Ectodermal cell (in vitro differentiated cells): ENCODE measurements around the gene ABLIM1.

Experiments used
- H3K27ac ChIP-seq: 2 replicates; pipeline ENCODE4 v1.7.0; 2013; ENCODE audit warnings: mild to moderate bottlenecking, low read depth, low read length; ENCODE audit not compliant: insufficient read depth, poor library complexity, severe bottlenecking
- H3K27me3 ChIP-seq: 2 replicates; pipeline ENCODE4 v1.7.0; 2013; ENCODE audit warnings: mild to moderate bottlenecking, low read length; ENCODE audit not compliant: insufficient read depth, control insufficient read depth, poor library complexity, severe bottlenecking
- H3K36me3 ChIP-seq: one replicate; pipeline ENCODE4 v1.7.0; 2013; ENCODE audit warnings: low read length; ENCODE audit not compliant: control insufficient read depth, insufficient read depth
- H3K4me1 ChIP-seq: one replicate; pipeline ENCODE4 v1.7.0; 2013; ENCODE audit warnings: low read length; ENCODE audit not compliant: control insufficient read depth, insufficient read depth
- H3K4me3 ChIP-seq: 2 replicates; pipeline ENCODE4 v1.7.0; 2013; ENCODE audit warnings: low read depth, low read length, control low read depth; ENCODE audit not compliant: insufficient read depth
- H3K9me3 ChIP-seq: 2 replicates; pipeline ENCODE4 v1.7.0; 2013; ENCODE audit warnings: mild to moderate bottlenecking, low read length, moderate library complexity; ENCODE audit not compliant: control insufficient read depth
- WGBS, 2 experiments: methylation state at CpG; one replicate each; pipeline ENCODE4 v1.1.7; 2013; ENCODE audit warnings: missing lambda C conversion rate in 2 of 2; 5-methylcytosine and 5-hydroxymethylcytosine counted together

ABLIM1 gene

DNA sequence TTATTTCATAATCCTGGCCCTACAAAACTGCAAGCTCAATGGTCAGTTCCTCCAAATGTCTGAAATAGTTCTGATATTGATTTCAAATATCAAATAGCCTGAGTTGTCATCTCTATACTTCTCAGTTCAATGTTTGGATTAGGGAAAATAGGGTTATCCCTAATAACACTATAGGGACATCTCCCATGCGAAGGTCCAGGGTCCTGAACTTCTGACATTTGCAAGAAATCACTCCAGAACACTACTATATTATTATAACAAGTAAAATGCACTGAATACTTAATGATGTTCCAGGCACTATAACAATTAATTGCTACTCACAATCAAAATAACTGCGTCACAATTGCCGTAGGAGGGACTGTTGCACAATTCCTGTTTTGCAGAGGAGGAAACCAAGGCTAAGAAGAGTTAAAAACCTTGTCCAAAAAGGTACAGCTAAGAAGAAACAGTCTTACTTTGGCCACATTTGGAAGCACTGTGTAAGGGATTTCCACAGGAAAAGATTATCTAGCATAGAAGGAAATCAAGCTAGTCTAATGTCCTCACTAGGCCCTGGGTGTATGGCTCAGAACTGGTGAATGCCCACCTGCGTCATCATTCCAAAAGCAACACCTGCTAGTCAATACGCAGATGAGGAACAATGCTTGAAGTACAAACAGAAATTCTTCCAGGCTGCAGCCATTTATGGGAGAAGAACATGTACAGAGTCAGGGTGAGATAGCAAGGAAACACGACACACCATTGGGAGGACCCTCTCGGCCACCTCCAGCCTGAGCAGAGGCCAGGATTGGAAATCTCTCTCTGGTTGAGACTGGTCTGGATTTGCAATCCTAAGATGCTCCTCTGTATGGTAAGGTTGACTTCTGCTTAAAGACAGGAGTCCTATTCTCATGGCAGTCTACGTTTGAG lies 48.3 kb downstream of the ABLIM1 start:
- H3K36me3 ChIP-seq = no peaks in the 10 kb centered on the region
- H3K9me3 ChIP-seq = no peaks in the 10 kb centered on the region
- no peaks in the 10 kb centered on the region for H3K4me1 ChIP-seq
- no peak overlapping the region for H3K4me3 ChIP-seq
- no peaks in the 10 kb centered on the region for H3K27me3 ChIP-seq
- 93 to 95% methylated on average over 7 to 8 of the region's 8 CpGs for WGBS, 2 experiments
- no peak overlapping the region for H3K27ac ChIP-seq

DNA sequence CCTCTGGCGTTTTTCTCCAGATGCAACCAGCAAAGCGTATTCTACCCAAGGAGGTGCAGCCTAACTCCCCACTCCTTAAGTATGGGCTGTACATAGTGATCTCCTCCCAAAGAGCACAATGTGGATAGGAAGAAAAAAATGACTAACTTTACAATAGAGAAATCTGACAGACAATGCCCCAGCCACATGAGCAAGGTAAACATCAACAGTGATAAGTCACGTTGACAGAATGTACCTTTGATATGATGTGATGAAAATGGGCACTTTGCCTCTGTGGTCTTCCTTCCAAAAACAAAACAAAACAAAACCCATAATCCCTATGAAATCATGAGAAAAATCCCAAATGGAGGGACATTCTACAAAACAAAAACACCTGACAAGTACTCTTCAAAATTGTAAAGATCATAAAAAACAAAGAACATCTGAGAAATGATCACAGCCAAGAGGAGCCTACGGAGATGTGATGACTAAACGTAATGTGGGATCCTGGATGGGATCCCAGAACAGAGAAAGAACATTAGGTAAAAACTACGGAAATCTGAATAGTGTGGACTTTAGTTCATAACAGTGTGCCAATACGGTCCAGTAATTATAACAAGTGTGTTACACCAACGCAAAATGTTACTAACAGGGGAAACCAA lies 50.6 kb downstream of the ABLIM1 start:
- Histone ChIP-seq H3K4me3 (no peak overlapping the region), H3K9me3 (no peaks in the 10 kb centered on the region), H3K36me3 (no peaks in the 10 kb centered on the region), H3K27ac (no peak overlapping the region), H3K4me1 (no peaks in the 10 kb centered on the region), H3K27me3 (no peaks in the 10 kb centered on the region)
- WGBS, 2 experiments = 85 to 88% methylated on average over 7 to 8 of the region's 8 CpGs

DNA sequence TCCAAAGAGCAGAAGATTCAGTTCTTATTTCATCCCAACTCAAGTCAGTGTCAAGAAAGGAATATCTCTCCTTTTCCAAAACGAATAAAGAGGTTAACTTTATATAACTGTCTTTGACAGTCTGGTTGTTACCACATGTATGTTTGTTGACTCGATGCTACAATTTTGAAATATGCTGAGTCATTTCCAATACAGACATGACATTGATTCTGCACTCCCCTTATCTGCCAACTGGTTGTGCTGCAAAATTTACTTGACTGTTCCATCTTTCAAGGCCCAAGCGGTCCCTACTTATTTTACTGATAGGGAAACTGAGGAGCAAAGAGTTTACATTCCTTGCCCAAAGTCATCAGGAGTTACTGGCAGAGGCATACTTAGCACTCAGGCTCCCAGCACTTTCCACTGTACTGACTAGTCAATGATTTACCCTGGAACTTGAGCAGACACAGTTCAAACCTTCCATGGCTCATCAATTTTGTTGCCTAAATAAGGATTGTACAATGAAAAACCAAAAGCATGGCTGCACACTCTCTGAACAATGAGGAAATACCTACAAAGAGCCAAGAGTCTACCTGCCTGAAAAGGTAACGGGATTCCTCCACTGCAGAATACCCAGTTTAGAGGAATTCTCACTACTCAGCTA lies 52.8 kb downstream of the ABLIM1 start:
- H3K27ac ChIP-seq = no peak overlapping the region
- WGBS, 2 experiments = 94 to 95% methylated on average over 4 of the region's 4 CpGs
- H3K4me3 ChIP-seq = no peak overlapping the region
- no peaks in the 10 kb centered on the region for H3K27me3 ChIP-seq
- no peaks in the 10 kb centered on the region for H3K9me3 ChIP-seq
- no peaks in the 10 kb centered on the region for H3K36me3 ChIP-seq
- no peaks in the 10 kb centered on the region for H3K4me1 ChIP-seq

DNA sequence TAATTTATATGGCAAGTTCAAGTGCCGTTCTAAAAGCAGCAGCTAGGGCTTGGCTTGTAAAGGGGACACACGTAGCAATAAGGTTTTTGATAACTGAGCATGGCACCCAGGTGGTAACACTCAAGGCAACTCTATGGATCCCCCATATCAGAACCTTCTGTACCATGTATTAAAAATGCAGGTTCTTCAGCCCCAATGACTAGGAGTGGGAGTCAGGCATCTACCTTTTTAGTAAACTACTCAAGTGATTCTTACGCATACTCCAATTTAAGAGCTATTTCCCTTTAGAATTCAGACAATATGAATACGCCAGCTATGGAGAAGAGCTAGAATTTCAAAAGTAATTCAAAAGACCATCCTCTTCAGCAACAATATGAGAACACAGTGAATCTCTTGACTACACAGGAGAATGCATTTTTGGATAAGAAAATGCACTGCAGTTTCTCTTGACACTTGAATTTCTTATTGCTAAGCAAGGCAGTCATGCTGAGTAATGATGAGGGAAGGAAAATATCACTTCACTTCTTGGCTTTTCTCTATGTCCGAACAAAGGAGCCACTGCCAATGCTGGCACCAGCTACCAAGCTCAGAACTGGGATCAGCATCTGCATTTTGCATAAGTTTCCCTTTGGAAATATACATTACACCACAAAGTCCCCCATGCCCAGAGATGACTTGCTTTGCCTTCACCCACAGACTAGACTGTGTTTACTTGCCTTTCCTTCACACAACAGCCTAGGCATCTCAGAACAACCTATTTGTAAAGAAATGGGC lies 53.5 kb downstream of the ABLIM1 start:
- WGBS, 2 experiments = 82 to 88% methylated on average over 5 of the region's 5 CpGs
- no peaks in the 10 kb centered on the region for H3K9me3 ChIP-seq
- no peaks in the 10 kb centered on the region for H3K36me3 ChIP-seq
- H3K4me1 ChIP-seq = no peaks in the 10 kb centered on the region
- H3K27me3 ChIP-seq = no peaks in the 10 kb centered on the region
- no peak overlapping the region for H3K4me3 ChIP-seq
- no peak overlapping the region for H3K27ac ChIP-seq

DNA sequence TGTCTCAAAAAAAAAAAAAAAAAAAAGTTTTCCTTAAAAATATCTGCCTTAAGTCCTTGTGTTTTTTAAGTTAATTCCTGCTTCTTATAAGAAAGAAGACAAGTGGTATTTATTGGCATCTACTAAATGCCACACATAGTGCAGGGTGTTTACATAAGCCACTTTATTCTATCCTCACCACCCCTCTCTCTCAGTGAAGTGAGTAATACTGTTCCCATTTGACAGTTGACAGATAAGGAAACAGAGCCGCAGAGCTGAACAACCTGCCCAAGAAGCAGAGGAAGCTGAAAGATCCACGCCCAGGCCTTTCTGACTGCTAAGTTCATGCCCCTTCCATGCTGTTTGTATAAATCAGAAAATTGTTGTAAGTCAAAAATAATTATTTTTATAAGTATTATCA lies 54.1 kb downstream of the ABLIM1 start:
- 82 to 87% methylated on average over 2 of the region's 2 CpGs for WGBS, 2 experiments
- Histone ChIP-seq H3K27ac (no peak overlapping the region), H3K4me1 (no peaks in the 10 kb centered on the region), H3K27me3 (no peaks in the 10 kb centered on the region), H3K36me3 (no peaks in the 10 kb centered on the region), H3K4me3 (no peak overlapping the region), H3K9me3 (no peaks in the 10 kb centered on the region)

DNA sequence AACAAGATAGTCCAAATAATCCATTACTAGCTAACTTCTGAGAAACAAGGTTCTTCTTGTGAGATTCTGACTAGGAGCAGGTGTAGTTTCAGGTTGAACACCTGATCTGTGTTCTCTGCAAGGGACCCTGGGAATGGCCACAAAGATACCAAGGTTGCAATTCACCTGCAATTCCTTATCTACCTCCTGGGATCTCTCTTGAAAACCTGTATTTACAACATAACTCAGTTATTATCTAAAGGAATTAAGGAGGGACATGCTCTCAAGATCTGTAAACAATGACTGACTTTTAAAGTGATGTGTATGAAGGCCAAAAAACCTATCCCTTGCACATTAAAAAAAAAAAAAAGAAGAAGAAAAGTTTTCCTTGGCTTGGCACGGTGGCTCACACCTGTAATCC lies 54.8 kb downstream of the ABLIM1 start:
- 87 to 88% methylated on average over 1 of the region's 1 CpG for WGBS, 2 experiments
- no peaks in the 10 kb centered on the region for H3K36me3 ChIP-seq
- H3K27ac ChIP-seq = no peak overlapping the region
- H3K27me3 ChIP-seq = no peaks in the 10 kb centered on the region
- no peak overlapping the region for H3K4me3 ChIP-seq
- H3K9me3 ChIP-seq = no peaks in the 10 kb centered on the region
- no peaks in the 10 kb centered on the region for H3K4me1 ChIP-seq

DNA sequence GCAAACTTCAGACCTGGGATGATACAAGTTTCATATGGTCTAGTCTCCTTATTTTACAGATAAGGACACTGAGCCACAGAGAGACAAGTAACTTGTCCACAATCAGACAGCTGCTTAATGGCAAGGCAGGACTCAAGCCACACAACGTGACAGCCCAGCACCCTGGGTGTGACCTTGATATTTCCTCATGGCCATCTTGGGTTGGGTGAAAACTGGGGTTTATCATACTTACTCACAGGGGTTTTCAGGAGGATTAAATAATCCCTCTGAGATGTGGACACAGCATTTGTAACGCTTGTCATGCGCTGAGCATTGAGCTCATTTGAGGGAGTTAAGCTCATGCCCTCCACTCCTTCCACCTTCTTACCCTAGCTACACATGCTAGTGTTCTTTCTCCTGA lies 58.0 kb downstream of the ABLIM1 start:
- Histone ChIP-seq H3K27ac (no peak overlapping the region), H3K36me3 (no peaks in the 10 kb centered on the region), H3K27me3 (no peaks in the 10 kb centered on the region), H3K4me1 (no peaks in the 10 kb centered on the region), H3K4me3 (no peak overlapping the region), H3K9me3 (no peaks in the 10 kb centered on the region)
- 95 to 96% methylated on average over 3 of the region's 3 CpGs for WGBS, 2 experiments

DNA sequence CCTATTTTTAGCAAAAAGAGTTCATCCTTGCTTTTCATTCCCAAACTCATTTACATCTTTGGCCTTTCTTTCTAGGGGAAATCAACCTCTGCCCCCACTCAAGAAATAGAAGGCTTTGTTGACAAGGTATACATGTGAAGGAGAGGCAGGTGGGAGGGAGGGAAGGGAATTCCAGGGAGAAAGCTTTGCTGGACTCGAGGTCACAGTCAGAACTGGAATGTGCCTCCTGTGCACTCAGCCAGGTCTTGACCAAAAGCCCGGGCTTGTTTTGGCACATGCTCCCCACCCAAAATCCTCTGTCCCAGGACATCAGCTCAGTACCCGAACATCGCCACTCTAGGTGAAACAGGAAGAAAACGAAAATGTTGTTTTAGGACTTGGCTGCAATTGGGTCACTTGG lies 61.3 kb downstream of the ABLIM1 start:
- no peak overlapping the region for H3K27ac ChIP-seq
- H3K9me3 ChIP-seq = no peaks in the 10 kb centered on the region
- H3K36me3 ChIP-seq = no peaks in the 10 kb centered on the region
- no peaks in the 10 kb centered on the region for H3K27me3 ChIP-seq
- 90 to 93% methylated on average over 5 of the region's 5 CpGs for WGBS, 2 experiments
- no peaks in the 10 kb centered on the region for H3K4me1 ChIP-seq
- H3K4me3 ChIP-seq = no peak overlapping the region

DNA sequence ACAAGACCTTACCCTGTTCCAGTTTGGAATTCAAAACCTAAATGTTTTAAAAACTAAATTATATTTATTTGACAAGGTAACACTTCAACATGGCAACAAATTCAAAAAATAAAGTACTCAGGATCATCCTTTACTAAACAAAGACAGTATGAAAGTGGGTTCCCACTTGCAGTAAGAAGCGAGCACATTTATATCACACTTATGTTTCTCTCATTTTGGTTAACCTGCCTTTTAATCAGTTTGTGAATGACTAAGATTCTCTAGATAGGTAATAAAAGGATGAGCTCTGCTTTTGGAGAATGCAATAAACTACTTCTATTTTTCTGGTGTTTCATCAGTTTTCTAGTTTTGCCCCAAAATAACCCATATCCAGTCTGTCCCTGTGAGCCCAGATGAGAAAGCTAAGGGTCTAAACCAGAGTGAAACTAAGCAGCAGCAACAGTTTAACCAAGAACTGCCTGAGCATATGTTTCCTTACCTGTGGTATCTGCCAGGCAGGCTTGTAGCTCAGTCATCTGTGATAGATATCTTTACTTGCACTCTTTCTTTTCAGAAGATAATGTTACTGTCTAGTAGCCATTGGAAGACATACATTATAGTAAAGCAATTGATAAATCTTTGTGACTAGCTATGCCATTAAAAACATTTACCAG lies 64.1 kb downstream of the ABLIM1 start:
- H3K9me3 ChIP-seq = no peaks in the 10 kb centered on the region
- H3K27ac ChIP-seq = no peak overlapping the region
- no peaks in the 10 kb centered on the region for H3K36me3 ChIP-seq
- no peaks in the 10 kb centered on the region for H3K27me3 ChIP-seq
- no peaks in the 10 kb centered on the region for H3K4me1 ChIP-seq
- H3K4me3 ChIP-seq = no peak overlapping the region
- 100% methylated on average over 1 of the region's 1 CpG; no CpG with 5 or more reads in 1 of the 2 experiments for WGBS, 2 experiments
